EL (cell line): ENCODE data around the gene OR4C13.
"Not testable (repeated sequence)": the region's sequence is repeated elsewhere in the genome, so short reads cannot be mapped to it uniquely, and the experiment has no call there.

Experiments used
- DNase-seq: peaks from one replicate; pipeline ENCODE4 v3.0.0-alpha.2; 2016

OR4C13 gene

DNA sequence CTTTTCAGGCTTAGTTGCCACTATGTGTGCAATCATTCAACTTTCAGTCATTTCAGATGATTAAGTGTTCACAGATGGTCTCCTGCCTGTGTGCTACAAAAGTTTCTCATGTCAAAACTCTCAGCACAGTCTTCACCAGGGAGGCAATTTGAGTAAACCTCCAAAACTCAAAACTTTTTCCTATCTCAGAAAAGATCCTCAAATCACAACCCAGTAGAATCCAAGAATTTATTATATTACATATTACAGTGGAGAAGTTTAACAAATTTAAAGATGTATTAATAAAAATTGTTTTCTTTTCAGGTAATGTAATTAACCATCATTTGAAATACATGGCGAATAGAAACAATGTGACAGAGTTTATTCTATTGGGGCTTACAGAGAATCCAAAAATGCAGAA is at the start of gene OR4C13:
Gene OR4C13, plus strand, starts transcription at position 301 of the 400 bp plus-strand sequence. Its CDS starts 32 bp downstream, at position 333.
- DNase-seq = no peak

DNA sequence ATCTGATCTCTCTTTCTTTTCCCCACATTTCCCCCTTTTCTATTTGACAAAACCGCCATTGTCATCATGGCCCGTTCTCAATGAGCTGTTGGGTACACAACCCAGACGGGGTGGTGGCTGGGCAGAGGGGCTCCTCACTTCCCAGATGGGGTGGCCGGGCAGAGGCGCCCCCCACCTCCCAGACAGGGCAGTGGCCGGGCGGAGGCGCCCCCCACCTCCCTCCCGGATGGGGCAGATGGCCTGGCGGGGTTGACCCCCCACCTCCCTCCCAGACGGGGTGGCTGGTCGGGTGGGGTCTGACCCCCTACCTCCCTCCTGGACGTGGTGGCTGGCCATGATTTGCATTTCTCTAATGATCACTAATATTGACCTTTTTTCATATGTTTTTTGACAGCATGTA is 40.7 kb upstream of the OR4C13 start:
- not testable (repeated sequence) for DNase-seq

- DNase-seq = not testable (repeated sequence)
These were observed 3.5 kb upstream of the OR4C13 start for GRCh38 chr11:49948701-49949100.

- DNase-seq = not testable (repeated sequence)
These were observed 21.2 kb downstream of the OR4C13 start for GRCh38 chr11:49973439-49973838.

- DNase-seq = not testable (repeated sequence)
These were observed 30.2 kb downstream of the OR4C13 start, which contains the start of gene OR4C12 for GRCh38 chr11:49982435-49982834. Gene OR4C12 (minus strand): TSS chr11:49982535. CDS start chr11:49982501, 34 bp downstream.

DNA sequence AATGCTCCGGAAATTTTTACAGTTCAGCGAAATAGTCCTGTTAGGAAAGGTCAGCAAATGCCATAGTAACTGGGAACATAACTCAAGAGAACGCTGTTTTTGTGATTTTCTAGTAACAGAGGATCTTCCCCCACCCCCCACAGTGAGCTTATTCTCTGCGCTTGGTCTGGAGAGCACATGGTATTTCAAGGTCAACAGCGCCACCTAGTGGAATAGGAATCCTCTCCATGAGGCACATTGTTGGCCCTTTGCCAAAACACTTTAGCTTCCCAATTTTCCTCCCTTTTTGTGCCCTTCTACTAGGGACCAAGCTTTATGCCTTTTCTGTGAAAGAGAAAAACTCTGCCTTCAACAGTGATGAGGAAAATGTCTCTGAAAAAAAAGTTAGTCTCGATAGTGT is 43.4 kb downstream of the OR4C13 start:
- DNase-seq = peak; percentile 45
